GM06990 (cell line): ENCODE data around the gene STRADB.
"Not testable (repeated sequence)": the region's sequence is repeated elsewhere in the genome, so short reads cannot be mapped to it uniquely, and the experiment has no call there.

Experiments
- DNase-seq: peaks from one replicate; pipeline ENCODE4 v3.0.0-alpha.2; 2011; ENCODE audit not compliant: insufficient read length; ENCODE audit errors: extremely low read depth
- H3K27me3 ChIP-seq: replicated peaks from 2 replicates; pipeline ENCODE4 v1.6.0; 2011; ENCODE audit warnings: low read length; ENCODE audit not compliant: control insufficient read depth, insufficient read depth
- H3K36me3 ChIP-seq: 2 replicates; pipeline ENCODE4 v1.5.1; 2011; ENCODE audit warnings: low read length; ENCODE audit not compliant: control insufficient read depth, insufficient read depth
- H3K4me3 ChIP-seq: replicated peaks from 2 replicates; pipeline ENCODE4 v1.5.1; 2011; ENCODE audit warnings: low read depth, mild to moderate bottlenecking, control low read depth, low read length
- TF ChIP-seq, protein P1 (sequence below): IDR thresholded peaks from 2 replicates; pipeline ENCODE4 v1.5.1; 2011; ENCODE audit warnings: low read length, control low read depth, mild to moderate bottlenecking, inconsistent platforms; ENCODE audit not compliant: insufficient read depth, poor library complexity, severe bottlenecking

STRADB gene

DNA sequence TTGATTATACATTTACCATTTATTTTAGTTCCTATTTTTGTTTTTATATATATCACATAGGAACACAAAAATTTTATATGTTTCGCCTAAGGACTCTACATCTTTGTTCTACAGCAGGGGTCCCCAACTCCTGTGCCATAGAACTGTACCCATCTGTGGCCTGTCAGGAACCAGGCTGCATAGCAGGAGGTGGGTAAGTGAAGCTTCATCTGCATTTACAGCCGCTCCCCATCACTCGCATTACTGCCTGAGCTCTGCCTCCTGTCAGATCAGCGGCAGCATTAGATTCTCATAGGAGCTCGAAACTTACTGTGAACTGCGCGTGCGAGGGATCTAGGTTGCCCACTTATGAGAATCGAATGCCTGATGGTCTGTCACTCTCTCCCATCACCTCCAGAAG, 25.6 kb upstream of the STRADB start:
- TF ChIP-seq, protein P1, sequence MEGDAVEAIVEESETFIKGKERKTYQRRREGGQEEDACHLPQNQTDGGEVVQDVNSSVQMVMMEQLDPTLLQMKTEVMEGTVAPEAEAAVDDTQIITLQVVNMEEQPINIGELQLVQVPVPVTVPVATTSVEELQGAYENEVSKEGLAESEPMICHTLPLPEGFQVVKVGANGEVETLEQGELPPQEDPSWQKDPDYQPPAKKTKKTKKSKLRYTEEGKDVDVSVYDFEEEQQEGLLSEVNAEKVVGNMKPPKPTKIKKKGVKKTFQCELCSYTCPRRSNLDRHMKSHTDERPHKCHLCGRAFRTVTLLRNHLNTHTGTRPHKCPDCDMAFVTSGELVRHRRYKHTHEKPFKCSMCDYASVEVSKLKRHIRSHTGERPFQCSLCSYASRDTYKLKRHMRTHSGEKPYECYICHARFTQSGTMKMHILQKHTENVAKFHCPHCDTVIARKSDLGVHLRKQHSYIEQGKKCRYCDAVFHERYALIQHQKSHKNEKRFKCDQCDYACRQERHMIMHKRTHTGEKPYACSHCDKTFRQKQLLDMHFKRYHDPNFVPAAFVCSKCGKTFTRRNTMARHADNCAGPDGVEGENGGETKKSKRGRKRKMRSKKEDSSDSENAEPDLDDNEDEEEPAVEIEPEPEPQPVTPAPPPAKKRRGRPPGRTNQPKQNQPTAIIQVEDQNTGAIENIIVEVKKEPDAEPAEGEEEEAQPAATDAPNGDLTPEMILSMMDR, result no peak
- DNase-seq, result no peak
- no peaks in the 10 kb centered on the region for H3K27me3 ChIP-seq
- no peaks in the 10 kb centered on the region for H3K36me3 ChIP-seq
- no peak overlapping the region for H3K4me3 ChIP-seq

DNA sequence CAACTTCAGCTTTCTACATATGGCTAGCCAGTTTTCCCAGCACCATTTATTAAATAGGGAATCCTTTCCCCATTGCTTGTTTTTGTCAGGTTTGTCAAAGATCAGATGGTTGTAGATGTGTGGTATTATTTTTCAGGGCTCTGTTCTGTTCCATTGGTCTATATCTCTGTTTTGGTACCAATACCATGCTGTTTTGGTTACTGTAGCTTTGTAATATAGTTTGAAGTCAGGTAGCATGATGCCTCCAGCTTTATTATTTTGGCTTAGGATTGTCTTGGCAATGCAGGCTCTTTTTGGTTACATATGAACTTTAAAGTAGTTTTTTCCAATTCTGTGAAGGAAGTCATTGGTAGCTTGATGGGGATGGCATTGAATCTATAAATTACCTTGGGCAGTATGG, 23.2 kb upstream of the STRADB start:
- not testable (repeated sequence) for DNase-seq, H3K27me3 ChIP-seq, H3K4me3 ChIP-seq, H3K36me3 ChIP-seq

DNA sequence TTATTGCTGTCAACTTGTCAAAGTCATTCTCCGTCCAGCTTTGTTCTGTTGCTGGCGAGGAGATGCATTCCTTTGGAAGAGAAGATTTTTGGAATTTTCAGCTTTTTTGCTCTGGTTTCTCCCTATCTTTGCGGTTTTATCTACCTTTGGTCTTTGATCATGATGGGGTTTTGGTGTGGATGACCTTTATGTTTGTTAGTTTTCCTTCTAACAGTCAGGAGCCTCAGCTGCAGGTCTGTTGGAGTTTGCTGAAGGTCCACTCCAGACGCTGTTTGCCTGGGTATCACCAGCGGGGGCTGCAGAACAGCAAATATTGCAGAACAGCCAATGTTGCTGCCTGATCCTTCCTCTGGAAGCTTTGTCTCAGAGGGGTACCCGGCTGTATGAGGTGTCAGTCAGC, 21.7 kb upstream of the STRADB start:
- H3K36me3 ChIP-seq, DNase-seq, H3K4me3 ChIP-seq, H3K27me3 ChIP-seq: not testable (repeated sequence)

DNA sequence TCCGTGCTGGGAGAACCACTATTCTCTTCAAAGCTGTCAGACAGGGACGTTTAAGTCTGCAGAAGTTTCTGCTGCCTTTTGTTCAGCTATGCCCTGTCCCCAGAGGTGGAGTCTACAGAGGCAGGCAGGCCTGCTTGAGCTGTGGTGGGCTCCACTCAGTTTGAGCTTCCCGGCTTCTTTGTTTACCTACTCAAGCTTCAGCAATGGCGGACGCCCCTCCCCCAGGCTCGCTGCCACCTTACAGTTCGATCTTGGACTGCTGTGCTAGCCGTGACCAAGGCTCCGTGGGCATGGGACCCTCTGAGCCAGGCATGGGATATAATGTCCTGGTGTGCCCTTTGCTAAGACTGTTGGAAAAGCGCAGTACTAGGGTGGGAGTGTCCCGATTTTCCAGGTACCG, 21.2 kb upstream of the STRADB start:
- not testable (repeated sequence) for H3K27me3 ChIP-seq, H3K36me3 ChIP-seq, DNase-seq, H3K4me3 ChIP-seq

DNA sequence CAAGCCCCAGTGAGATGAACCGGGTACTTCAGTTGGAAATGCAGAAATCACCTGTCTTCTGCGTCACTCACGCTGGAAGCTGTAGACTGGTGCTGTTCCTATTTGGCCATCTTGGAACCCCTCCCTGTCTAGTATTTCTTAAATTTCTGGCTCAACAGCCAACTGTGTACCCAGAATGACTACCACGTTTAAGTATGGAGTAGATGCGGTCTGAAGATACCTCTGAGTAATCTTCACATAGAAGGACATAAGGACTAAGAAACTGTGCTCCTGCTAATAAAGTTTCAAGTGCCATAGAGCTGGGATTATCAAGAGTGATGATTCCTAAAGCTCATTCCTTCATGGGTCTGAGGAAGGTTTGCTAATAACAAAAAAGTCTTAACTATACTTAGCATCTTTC, 20.7 kb upstream of the STRADB start:
- no peaks in the 10 kb centered on the region for H3K27me3 ChIP-seq
- no peak for DNase-seq
- TF ChIP-seq, protein P1, result no peak
- no peak overlapping the region for H3K4me3 ChIP-seq
- no peaks in the 10 kb centered on the region for H3K36me3 ChIP-seq

DNA sequence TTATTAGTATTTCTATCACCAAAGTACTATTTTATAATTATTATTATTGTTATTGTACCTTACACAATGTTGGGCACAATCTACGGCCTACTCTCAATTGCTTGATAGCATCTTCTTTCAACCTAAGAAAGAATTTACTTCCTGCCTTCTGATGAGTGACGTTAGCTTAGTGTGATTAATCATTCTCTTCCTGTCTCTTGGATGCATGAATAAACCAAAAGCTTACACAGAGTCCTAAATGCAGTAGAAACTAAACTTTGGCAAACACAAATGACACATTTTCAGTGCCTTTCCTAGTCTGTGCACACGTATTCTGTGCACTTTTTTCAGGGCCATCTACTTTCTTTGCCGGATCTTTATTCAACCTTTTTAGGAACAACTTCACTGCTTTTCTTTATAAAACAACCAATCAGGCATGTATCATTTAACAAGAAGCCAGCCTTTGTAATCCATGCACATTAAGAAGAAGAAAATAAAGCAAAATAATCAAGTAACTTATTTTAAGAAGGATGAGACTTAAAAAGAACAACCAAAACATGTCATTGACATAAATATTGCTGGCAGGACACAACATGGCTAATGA, 19.4 kb upstream of the STRADB start:
- TF ChIP-seq, protein P1, result no peak
- H3K36me3 ChIP-seq, result no peaks in the 10 kb centered on the region
- DNase-seq, result no peak

DNA sequence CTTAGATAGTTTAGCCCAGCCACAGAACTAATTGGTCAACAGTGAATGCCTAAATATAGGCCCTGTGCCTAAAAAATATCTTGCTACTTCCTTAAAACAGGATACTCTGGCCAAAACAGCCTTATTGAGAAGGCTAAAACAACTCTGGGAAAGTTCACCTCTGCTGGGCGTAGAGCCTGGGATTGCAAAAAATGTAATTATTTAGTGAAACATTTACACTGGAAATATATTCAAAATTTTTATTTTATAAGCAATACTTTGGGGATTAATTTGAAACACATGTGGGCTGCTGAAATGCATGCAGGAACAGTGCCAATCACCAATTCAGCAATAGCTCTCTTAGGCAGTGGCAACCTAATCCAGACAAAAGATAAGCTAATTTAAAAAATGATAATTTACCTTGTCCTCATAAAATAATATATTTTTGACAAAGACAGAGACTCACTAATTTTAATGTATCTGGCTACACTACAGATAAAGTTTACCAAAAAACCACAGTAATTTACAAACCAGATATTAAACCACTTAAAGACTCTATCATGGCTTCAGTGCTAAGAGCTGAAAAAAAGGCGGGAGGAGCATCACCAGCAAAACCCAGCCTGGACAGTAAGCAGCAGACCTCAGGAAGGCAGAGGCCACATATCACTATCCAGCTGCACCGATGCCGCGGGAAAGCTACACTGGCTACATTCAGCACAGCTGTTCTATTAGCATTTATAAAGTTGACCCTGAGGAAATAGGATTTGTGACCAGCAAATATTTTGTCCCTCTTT, 18.7 kb upstream of the STRADB start:
- Histone ChIP-seq H3K36me3 (no peaks in the 10 kb centered on the region), H3K27me3 (no peaks in the 10 kb centered on the region), H3K4me3 (no peak overlapping the region)
- DNase-seq, result no peak
- TF ChIP-seq, protein P1, result no peak

More for the DNA sequence above, 19.4 kb upstream of the STRADB start:
- Histone ChIP-seq H3K27me3 (no peaks in the 10 kb centered on the region), H3K4me3 (no peak overlapping the region)
